Endothelial cell of umbilical vein (primary cell): ENCODE measurements around the gene TRIM36. TPM values are rescaled to one million over a fixed set of nuclear protein-coding genes. Genes with fewer than 3 reads are reported as not detected.

Experiments used
- Bru-seq: library from RNA; stranded (reverse); fragments of 400-500 nt; gene quantifications from one replicate; lab custom pipeline; 2021; lab: Mats Ljungman, UMichigan
- BruChase-seq, 2 experiments: library from RNA; stranded (reverse); fragments of 400-500 nt; gene quantifications; one replicate each; lab custom pipeline; 2021; lab: Mats Ljungman, UMichigan
- BruUV-seq: library from RNA; stranded (reverse); fragments of 400-500 nt; replicated peaks from 2 replicates; lab custom pipeline; 2021; lab: Mats Ljungman, UMichigan
- CTCF ChIA-PET: fragments of 300-600, 350-600 bp; sonication (Branson Sonifier 250); formaldehyde crosslinking; loops from one replicate; lab custom pipeline; 2021; ENCODE audit warnings: antibody characterized with exemption, inconsistent platforms; lab: Charles Lee
- POLR2A ChIA-PET: fragments of 300-600, 350-600 bp; sonication (Branson Sonifier 250); formaldehyde crosslinking; loops from one replicate; lab custom pipeline; 2021; ENCODE audit warnings: antibody characterized with exemption, inconsistent platforms; lab: Charles Lee
- DNase-seq: peaks from one replicate; pipeline ENCODE4 v3.0.0-alpha.2; 2011; ENCODE audit warnings: low read depth, low spot score
- FAIRE-seq: peaks from 2 replicates; lab custom pipeline; 2011; peaks lifted over from hg19 to GRCh38; lab: Jason Lieb, UNC
- H2AFZ ChIP-seq: 2 replicates; pipeline ENCODE4 v1.6.0; 2012; ENCODE audit warnings: low read depth, low read length, control low read depth, inconsistent platforms
- H3K27ac ChIP-seq: 2 replicates; pipeline ENCODE4 v1.5.1; 2011; ENCODE audit warnings: low read depth, mild to moderate bottlenecking, control low read depth, low read length, moderate library complexity; ENCODE audit not compliant: insufficient read depth
- H3K27me3 ChIP-seq, 2 experiments: 2 replicates each; pipeline versions ENCODE4 v1.6.0 to v1.6.1; 2011; ENCODE audit warnings: low read length in 2 of 2, mixed read lengths in 1 of 2; ENCODE audit not compliant: control insufficient read depth in 2 of 2, insufficient read depth in 2 of 2
- H3K36me3 ChIP-seq, 2 experiments: 2 replicates in 1 of 2; 3 replicates in 1 of 2; pipeline ENCODE4 v1.5.1; 2011; ENCODE audit warnings: low read length in 2 of 2, mild to moderate bottlenecking in 1 of 2, moderate library complexity in 1 of 2; ENCODE audit not compliant: control insufficient read depth in 2 of 2, insufficient read depth in 2 of 2; ENCODE audit errors: extremely low read depth in 1 of 2
- H3K4me1 ChIP-seq: 3 replicates; pipeline ENCODE4 v1.5.1; 2011; ENCODE audit warnings: mild to moderate bottlenecking, low read length; ENCODE audit not compliant: control insufficient read depth, insufficient read depth; ENCODE audit errors: extremely low read depth
- H3K4me2 ChIP-seq: 2 replicates; pipeline ENCODE4 v1.6.1; 2011; ENCODE audit warnings: low read length, control low read depth, mixed read lengths; ENCODE audit not compliant: insufficient read depth
- H3K4me3 ChIP-seq, 3 experiments: fragments of 200-600 bp in 1 of 3; sonication (generic), shearing (Covaris generic) in 1 of 3; replicated peaks in 1 of 3; 2 replicates each; pipeline ENCODE4 v1.5.1; 2011 to 2016; ENCODE audit warnings: control low read depth in 3 of 3, low read length in 3 of 3, mild to moderate bottlenecking in 2 of 3, inconsistent platforms in 1 of 3, low read depth in 1 of 3, moderate library complexity in 1 of 3; ENCODE audit not compliant: insufficient read depth in 1 of 3
- H3K79me2 ChIP-seq: 2 replicates; pipeline ENCODE4 v1.6.0; 2012; ENCODE audit warnings: low read length, inconsistent platforms; ENCODE audit not compliant: control insufficient read depth, insufficient read depth
- H3K9ac ChIP-seq: replicated peaks from 2 replicates; pipeline ENCODE3; 2011; ENCODE audit warnings: low read length, control low read depth; ENCODE audit not compliant: insufficient read depth; ENCODE audit errors: extremely low read depth
- H3K9me1 ChIP-seq: replicated peaks from 3 replicates; pipeline ENCODE4 v1.6.0; 2011; ENCODE audit warnings: mild to moderate bottlenecking, low read length; ENCODE audit not compliant: control insufficient read depth, insufficient read depth; ENCODE audit errors: extremely low read depth
- H3K9me3 ChIP-seq: replicated peaks from 2 replicates; pipeline ENCODE4 v1.5.1; 2012; ENCODE audit warnings: low read length, inconsistent platforms; ENCODE audit not compliant: control insufficient read depth, insufficient read depth
- H4K20me1 ChIP-seq: replicated peaks from 2 replicates; pipeline ENCODE3; 2011; ENCODE audit warnings: mild to moderate bottlenecking, low read length; ENCODE audit not compliant: control insufficient read depth, insufficient read depth; ENCODE audit errors: extremely low read depth
- EZH2 ChIP-seq: IDR thresholded peaks from 2 replicates; pipeline ENCODE4 v1.6.1; 2012; ENCODE audit warnings: borderline replicate concordance, low read depth, mild to moderate bottlenecking, moderate library complexity, low read length, inconsistent platforms; ENCODE audit not compliant: severe bottlenecking
- FOS ChIP-seq: IDR thresholded peaks from 2 replicates; pipeline ENCODE4 v1.6.1; 2011; ENCODE audit warnings: mild to moderate bottlenecking, low read length, moderate library complexity, borderline replicate concordance; ENCODE audit not compliant: insufficient read depth
- GATA2 ChIP-seq: IDR thresholded peaks from 2 replicates; pipeline ENCODE4 v1.7.0; 2011; ENCODE audit warnings: low read depth, mild to moderate bottlenecking, moderate library complexity, mixed read lengths, low read length; ENCODE audit not compliant: insufficient read length, insufficient read depth
- JUN ChIP-seq: IDR thresholded peaks from 2 replicates; pipeline ENCODE4 v1.6.1; 2011; ENCODE audit warnings: borderline replicate concordance, low read depth; ENCODE audit not compliant: insufficient read length, insufficient read depth
- MYC ChIP-seq: IDR thresholded peaks from one replicate; pipeline ENCODE4 v1.6.1; 2011; ENCODE audit warnings: mild to moderate bottlenecking, low read depth, low read length
- POLR2A ChIP-seq: IDR thresholded peaks from 2 replicates; pipeline ENCODE4 v1.6.1; 2012; ENCODE audit warnings: low read depth, mild to moderate bottlenecking, control low read depth, low read length
- POLR2AphosphoS5 ChIP-seq: IDR thresholded peaks from 2 replicates; pipeline ENCODE4 v1.6.1; 2012; ENCODE audit warnings: low read depth, mild to moderate bottlenecking, control low read depth, low read length, moderate library complexity; ENCODE audit not compliant: insufficient read depth
- dilution Hi-C: fragments of 300-500 bp; cut with MboI; formaldehyde crosslinking; loops from one replicate; pipeline ENCODE4 v1.15.0; 2019; ENCODE audit warnings: low sequenced_read_pairs; ENCODE audit not compliant: extremely low pct_ligation_motif_present
- intact Hi-C: fragments of 100-400 bp; cut with micrococcal nuclease; formaldehyde crosslinking; loops from one replicate; pipeline ENCODE4 v1.10.0; 2022
- long read RNA-seq: library from polyadenylated mRNA; stranded (forward); transcript quantifications from one replicate; pipeline ENCODE4 v2.0.0, GENCODE V29; 2021
- polyA minus RNA-seq, 3 experiments: library from RNA; depleted of rRNA, polyadenylated mRNA; stranded (reverse); fragments of >200 nt; gene quantifications; 1 replicate in 1 of 3; 2 replicates in 2 of 3; pipeline ENCODE4 v1.2.3, GENCODE V29; 2011
- polyA plus RNA-seq, 4 experiments: library from polyadenylated mRNA; depleted of rRNA in 3 of 4; stranded (reverse) in 3 of 4; unstranded in 1 of 4; fragments of >200 nt; gene quantifications; 2 replicates each; pipeline versions ENCODE4 v1.2.1 to v1.2.3, GENCODE V29; 2011 to 2012; ENCODE audit warnings: missing spikeins in 1 of 4
- total RNA-seq: library from RNA; stranded (reverse); gene quantifications from 2 replicates; pipeline ENCODE4 v1.2.3, GENCODE V29; 2021
- TF ChIP-seq, protein P1 (sequence below), 2 donors: IDR thresholded peaks; 1 replicate in 1 of 2; 2 replicates in 1 of 2; pipeline ENCODE4 v1.5.1; 2011; ENCODE audit warnings: low read length in 2 of 2, mild to moderate bottlenecking in 2 of 2, moderate library complexity in 2 of 2, control low read depth in 1 of 2, inconsistent platforms in 1 of 2, low read depth in 1 of 2; ENCODE audit not compliant: insufficient read depth in 1 of 2; ENCODE audit errors: extremely low read depth in 1 of 2
- TF ChIP-seq, protein P2 (sequence below): IDR thresholded peaks from 2 replicates; pipeline ENCODE4 v1.6.1; 2011; ENCODE audit not compliant: insufficient read depth, insufficient read length

The TRIM36 gene, protein sequence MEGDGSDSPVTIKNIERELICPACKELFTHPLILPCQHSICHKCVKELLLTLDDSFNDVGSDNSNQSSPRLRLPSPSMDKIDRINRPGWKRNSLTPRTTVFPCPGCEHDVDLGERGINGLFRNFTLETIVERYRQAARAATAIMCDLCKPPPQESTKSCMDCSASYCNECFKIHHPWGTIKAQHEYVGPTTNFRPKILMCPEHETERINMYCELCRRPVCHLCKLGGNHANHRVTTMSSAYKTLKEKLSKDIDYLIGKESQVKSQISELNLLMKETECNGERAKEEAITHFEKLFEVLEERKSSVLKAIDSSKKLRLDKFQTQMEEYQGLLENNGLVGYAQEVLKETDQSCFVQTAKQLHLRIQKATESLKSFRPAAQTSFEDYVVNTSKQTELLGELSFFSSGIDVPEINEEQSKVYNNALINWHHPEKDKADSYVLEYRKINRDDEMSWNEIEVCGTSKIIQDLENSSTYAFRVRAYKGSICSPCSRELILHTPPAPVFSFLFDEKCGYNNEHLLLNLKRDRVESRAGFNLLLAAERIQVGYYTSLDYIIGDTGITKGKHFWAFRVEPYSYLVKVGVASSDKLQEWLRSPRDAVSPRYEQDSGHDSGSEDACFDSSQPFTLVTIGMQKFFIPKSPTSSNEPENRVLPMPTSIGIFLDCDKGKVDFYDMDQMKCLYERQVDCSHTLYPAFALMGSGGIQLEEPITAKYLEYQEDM
- total RNA-seq (0.69 and 1.2 TPM in 2 replicates), polyA plus RNA-seq (0.67 and 0.76 TPM in 2 replicates), polyA minus RNA-seq (0.30 and 0.70 TPM in 2 replicates), Bru-seq, nascent RNA (percentile 27 among the genes with signal in this experiment), BruChase-seq, experiment 1, labeled RNA remaining after a 6-hour chase (percentile 23 among the genes with signal in this experiment), BruChase-seq, experiment 2, labeled RNA remaining after a 2-hour chase (percentile 35 among the genes with signal in this experiment)
- 0.17 and 0.40 TPM in 2 replicates for polyA plus RNA-seq (2011; cell fraction: cytosol; rRNA removed)
- polyA plus RNA-seq (2011; cell fraction: nucleus; rRNA removed): 0.38 and 0.99 TPM in 2 replicates
- 0.25 and 0.26 TPM in 2 replicates for polyA plus RNA-seq (2012)
- 4.6 TPM for polyA minus RNA-seq (2011; cell fraction: cytosol; rRNA and poly(A)+ RNA removed)
- polyA minus RNA-seq (2011; cell fraction: nucleus; rRNA and poly(A)+ RNA removed): 0.82 and 3.8 TPM in 2 replicates
- long read RNA-seq, full-length matches to known transcripts: 1 of 1 reads
- long read RNA-seq, partial matches to known transcripts: 0 of 1 reads
- long read RNA-seq, other reads (novel, unspliced or antisense): 0 of 1 reads

GRCh38 chr5:115169487-115170133, at the start of gene TRIM36:
TRIM36 (minus strand) TSS chr5:115169908; CDS start chr5:115169634, 274 bp downstream.
- no peaks in the 10 kb centered on the region for H3K9me1 ChIP-seq
- no TSS peak for BruUV-seq
- FAIRE-seq (peak; percentile 96), DNase-seq (peak; percentile 90)
- peak within 1 kb of the TSS; percentile 64 for H3K4me2 ChIP-seq
- H3K36me3 ChIP-seq: no peaks in the 10 kb centered on the region
- dilution Hi-C loops (no loop called here), intact Hi-C loops (loop anchor here (5.0 to 10.0 kb wide), 2 partner anchors 78 to 675 kb away; partner anchors contain the start of genes AP3S1 and ATG12)
- no peaks in the 10 kb centered on the region for H3K79me2 ChIP-seq
- H3K9me3 ChIP-seq: no peaks in the 10 kb centered on the region
- POLR2A ChIA-PET: no interaction called here
- H3K4me1 ChIP-seq: peaks cover 11% of the 10 kb centered on the region
- no peaks in the 10 kb centered on the region for H4K20me1 ChIP-seq
- CTCF ChIA-PET: interaction anchor here (0.7 to 1.4 kb wide), 4 partner anchors 12 to 1557 kb away, joined by 3 to 4 read pairs (median 4); no protein-coding TSS in a partner anchor
- H3K4me3 ChIP-seq: peak within 1 kb of the TSS; percentile 14 to 61 (median 24)
- no peak within 1 kb of the TSS for H3K9ac ChIP-seq
- H3K27ac ChIP-seq: no peak within 1 kb of the TSS
- peak within 1 kb of the TSS; percentile 98 for H2AFZ ChIP-seq
- H3K27me3 ChIP-seq: peaks cover 22 to 50% of the 10 kb centered on the region in 2 experiments
- peak; percentile 42 for TF ChIP-seq POLR2AphosphoS5
- no peak for TF ChIP-seq MYC
- TF ChIP-seq, protein P1, sequence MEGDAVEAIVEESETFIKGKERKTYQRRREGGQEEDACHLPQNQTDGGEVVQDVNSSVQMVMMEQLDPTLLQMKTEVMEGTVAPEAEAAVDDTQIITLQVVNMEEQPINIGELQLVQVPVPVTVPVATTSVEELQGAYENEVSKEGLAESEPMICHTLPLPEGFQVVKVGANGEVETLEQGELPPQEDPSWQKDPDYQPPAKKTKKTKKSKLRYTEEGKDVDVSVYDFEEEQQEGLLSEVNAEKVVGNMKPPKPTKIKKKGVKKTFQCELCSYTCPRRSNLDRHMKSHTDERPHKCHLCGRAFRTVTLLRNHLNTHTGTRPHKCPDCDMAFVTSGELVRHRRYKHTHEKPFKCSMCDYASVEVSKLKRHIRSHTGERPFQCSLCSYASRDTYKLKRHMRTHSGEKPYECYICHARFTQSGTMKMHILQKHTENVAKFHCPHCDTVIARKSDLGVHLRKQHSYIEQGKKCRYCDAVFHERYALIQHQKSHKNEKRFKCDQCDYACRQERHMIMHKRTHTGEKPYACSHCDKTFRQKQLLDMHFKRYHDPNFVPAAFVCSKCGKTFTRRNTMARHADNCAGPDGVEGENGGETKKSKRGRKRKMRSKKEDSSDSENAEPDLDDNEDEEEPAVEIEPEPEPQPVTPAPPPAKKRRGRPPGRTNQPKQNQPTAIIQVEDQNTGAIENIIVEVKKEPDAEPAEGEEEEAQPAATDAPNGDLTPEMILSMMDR (IDR thresholded peaks at IDR 0.05; ENCODE audit: extremely low read depth in 1 of 2, insufficient read depth in 1 of 2, low read depth in 1 of 2, low read length in 2 of 2): peak in 1 of 2 donors; percentile 24
- TF ChIP-seq EZH2: peak; percentile 54
- TF ChIP-seq, protein P2, sequence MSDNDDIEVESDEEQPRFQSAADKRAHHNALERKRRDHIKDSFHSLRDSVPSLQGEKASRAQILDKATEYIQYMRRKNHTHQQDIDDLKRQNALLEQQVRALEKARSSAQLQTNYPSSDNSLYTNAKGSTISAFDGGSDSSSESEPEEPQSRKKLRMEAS: no peak
- TF ChIP-seq POLR2A: no peak
- TF ChIP-seq GATA2: no peak
- TF ChIP-seq JUN: no peak
- no peak for TF ChIP-seq FOS
